ENCODE data around the gene BMPER. TPM values are rescaled to one million over a fixed set of nuclear protein-coding genes. Genes with fewer than 3 reads are reported as not detected.
A peak's percentile ranks its signal among the peaks of the same experiment; 100 is the strongest.

The BMPER gene
- 13.8 TPM for polyA plus RNA-seq (2013, experiment 1 of 2; ENCODE audit: insufficient read length)
- 13.5 TPM for polyA plus RNA-seq (2013, experiment 2 of 2; ENCODE audit: insufficient read length)

DNA sequence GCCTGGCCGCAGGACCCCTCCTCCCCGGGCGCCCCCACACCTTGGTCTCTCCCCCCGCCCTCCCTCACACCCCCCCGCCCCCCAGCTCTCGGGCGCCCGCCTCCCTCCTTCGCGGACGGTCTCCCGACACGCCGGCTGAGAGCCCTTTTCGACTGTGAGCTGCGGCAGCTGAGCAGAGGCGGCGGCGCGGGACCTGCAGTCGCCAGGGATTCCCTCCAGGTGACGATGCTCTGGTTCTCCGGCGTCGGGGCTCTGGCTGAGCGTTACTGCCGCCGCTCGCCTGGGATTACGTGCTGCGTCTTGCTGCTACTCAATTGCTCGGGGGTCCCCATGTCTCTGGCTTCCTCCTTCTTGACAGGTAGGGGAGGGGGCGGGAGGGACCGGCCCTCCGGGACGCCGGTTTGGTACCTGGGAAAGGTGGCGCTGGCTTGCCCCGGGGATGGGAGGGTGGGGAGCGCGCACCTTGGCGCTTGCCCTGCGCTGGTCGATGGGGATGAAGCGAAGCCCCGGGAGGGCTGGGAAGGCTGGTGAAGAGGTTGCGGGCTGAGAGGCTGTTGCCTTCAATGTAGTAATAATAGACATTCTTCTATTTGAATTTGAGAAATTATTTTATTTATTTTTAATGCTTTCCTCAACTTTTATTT lies at the start of gene BMPER:
TSS of gene BMPER (plus strand) at position 151 of the 644 bp plus-strand sequence. CDS start at position 226, 75 bp downstream.
- peak; percentile 48 for DNase-seq

DNA sequence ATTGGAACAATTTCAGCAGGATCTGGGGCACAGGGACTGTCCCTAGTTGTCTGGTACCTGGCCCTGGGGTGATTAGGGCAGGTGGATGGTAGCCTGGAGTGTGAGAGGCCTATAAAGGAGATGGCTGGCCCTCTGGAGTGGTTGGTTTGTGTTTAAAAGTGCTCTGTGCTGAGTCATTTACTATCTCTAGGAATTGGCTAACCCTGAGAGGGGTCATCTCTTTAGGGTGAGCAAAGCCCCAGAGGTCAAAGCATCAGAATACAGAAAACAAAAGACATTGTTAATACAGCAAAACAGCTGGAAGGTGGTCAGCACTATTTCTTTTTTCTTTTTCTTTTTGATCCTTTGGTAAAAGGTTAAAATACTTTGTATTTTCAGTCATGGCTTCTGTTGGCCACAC lies 43.4 kb upstream of the BMPER start:
- DNase-seq, result no peak

DNA sequence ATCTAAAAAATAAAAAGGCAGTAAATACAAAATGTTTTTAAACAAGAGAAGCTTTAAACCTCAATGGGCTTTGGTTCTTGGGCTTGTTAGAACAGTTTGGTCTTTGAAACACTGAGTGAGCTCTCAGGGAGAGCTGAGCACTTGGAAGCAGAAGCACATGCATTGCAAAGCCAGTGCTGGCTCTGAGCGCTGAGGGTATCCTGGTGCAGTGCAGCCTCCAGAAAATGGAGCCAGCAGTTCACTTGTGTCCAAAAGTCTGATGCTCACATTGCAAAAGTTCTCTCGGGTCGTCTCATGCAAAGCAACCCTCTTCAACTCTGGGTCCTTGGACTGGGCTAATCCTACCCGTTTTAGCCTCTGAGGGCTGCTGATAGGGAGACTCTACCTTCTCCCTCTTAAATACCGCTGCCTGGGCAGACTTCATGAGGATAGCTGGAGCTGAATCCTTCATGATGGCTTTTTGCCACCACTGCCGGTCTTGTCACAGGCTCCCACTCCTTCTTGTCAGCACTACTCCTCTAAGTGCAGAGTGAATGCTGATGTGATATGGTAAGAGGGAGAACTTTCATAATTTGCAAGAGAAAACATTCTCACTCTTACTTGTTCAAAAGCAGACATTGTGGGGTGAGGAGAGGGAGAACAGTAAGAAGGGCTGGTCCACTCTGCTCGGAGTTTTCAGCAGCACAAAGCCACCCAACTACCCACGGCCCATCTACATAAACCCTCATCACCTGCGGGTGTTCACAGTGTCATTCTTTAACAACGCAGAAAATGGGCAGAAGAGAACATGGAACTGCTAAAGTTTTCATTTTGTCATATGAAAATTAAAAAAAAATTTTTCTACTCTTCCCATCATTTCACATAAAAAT lies 42.2 kb upstream of the BMPER start:
- DNase-seq, result no peak

DNA sequence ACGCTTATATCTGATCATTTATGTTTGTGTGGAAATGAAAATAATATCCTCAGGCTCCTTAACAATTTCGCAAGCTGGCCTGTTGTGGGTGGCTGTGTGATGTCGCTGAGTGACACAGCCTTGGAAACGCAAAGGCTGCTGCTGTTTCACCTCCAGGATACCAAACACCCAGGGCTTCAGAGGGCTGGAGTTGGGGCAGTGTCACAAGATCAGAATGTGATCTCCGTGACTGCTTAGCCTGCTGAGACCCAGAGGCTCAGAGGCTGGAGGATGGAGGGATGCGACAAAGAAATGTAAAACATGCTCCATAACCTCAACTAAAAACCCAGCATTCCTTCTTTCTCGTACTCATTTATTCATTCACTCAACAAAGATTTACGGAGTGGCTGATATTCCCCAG lies 37.2 kb upstream of the BMPER start:
- peak; percentile 86 for DNase-seq

DNA sequence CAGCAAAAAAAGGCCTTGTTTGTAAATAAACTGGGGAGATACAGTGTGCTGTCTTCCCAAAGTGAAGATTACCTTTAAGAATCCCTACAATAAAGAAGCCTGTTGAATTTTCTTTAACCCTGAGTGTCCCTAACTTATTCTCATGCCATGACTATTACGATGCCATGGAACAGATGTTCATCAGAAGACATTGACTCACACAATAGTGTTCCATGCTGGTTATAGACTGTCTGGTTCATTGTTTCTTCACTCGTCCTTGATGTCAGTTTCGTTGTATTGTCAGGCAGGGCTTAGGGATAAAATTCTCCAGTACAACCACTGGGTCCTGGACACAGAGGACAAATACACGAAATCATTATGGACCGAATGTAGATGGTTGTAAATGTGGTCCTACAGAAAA lies 36.2 kb upstream of the BMPER start:
- DNase-seq, result no peak

DNA sequence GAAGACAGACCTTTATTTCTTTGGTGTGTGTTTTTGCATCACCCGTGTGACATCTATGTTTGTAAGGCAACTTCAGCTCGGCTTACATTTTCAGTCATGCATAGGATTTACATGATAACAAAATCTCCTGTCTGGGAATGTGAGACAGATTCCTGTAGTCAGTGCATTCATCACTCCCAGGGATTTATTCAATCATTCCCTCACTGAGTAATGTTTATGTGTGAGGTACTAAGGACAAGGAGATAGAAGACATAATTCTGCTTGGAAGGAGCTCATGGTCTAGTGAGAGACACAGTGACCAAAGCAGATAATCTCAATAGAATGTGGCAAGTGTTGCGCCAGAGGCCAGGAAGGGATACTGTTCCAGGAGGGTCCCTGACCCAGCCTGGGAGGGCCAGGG lies 35.2 kb upstream of the BMPER start:
- DNase-seq, result peak; percentile 76

DNA sequence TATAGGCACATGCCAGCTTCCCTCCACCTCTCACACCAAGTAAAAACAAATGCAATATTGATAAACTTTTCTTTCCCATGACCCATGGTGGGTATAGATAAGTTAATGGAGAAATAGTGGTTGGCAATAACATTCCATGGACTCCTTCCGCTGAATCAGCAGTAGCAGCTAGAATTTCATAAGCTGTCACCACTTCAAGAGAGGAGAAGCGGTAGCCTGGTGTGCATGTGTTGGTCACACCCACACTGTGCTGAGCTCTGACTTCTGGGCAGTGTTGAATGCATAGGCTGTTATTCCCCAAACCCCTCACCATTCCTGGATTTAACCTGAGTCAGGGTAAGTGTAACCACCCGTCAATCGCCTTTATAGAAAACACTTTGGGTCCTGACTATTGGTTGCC lies 32.5 kb upstream of the BMPER start:
- DNase-seq, result peak; percentile 72

DNA sequence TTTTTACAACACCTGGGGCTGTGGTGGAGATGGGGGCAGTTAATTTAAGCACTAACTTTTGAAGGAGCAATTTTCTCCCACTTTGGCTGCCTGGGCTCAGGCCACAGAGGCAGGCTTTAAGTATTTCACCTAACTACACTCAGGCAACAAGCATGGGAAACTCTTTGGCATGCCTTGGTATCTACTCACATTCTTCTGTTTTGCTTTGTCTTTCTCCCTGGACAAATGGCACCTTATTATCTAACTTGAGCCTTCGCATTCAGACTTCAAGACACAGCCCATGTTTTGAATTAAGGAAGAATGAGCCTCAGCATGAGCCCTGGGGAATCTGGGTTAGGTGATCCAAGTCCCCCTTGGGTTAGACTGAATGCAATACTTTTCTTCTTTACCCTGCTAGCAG lies 31.8 kb upstream of the BMPER start:
- peak; percentile 48 for DNase-seq

DNA sequence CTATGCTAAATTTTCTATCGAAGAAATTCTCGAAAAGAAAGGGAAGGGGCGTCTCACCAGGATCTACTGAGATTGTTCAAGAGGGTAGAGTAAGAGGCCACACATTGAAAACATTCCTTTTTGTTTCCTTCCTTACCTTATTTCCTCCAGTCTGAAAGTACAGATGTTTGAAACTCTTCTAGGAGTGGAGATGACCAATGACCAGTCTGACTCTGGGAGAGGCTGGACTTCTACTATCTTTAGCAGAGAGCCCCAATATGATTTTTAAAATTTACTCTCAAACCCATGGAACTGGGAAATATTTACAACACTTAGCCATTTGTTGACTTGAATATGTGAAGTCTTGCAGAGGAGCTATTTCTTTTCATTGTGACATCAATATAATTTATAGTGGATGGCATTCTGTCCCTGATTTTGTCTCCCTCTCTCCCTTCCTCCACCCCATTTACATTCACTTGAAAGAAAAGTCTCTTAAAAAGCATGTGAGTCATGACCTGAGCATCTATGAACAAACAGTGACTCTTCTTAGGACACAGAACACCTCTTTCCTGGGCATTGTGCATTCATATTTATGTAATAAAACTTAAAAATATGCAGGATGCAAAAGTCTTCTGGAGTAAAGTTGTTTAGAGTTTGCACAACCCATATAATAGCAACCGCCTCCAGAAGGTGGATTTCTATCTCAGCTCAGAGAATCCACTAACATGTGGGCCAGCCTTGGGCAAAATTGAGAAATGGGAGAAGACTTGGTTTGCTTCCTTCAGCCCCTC lies 31.2 kb upstream of the BMPER start:
- peak; percentile 88 for DNase-seq

DNA sequence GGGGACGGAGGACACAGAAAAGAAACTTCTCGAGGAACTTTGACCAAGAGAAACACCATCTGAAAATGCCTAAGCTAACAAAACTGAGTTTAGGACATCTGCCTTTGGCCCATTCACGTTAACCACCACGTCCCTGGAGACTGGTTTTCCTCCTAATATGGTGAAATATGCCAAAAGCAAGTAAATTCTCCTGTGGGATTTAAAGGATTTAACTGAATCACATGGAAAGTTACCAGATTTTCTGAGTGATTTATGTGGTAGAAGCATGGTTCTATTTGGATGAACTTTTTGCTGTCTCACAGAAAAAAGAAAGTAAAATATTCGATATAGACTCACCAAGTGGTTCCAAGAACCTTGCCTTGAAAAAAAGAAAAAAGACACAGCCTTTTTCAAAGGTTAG lies 30.4 kb upstream of the BMPER start:
- DNase-seq, result peak; percentile 99

DNA sequence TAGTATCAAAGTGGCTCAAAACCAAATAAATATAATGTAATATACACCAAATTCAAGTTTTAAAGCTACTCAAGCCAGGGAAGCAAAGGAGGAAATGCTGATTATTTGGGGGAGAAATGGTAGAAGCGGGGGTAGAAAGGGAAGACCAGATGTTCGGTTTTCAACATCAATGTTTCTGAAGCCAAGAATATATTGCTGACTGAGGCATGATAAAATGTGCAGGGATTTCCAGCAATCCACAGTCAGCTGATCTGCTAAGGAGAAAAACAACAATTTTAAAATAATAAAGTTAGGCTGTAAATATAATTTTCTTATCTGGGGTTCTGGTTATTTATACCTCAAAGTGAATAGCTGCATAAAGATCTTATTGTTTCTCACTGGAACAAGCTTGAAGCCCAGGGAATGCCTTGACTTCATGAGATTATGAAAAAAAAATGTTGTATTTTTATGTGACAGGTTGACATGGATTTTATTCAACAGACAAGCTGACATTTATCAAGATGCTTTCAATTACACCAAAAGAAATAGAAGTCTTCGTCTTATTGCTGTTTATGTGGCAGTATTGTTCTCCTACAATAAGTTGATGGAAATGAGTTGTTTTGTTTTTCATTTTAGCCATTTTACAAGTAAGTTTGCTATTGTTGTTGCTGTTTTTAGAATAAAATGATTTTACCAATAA lies 28.6 kb upstream of the BMPER start:
- DNase-seq, result peak; percentile 44

DNA sequence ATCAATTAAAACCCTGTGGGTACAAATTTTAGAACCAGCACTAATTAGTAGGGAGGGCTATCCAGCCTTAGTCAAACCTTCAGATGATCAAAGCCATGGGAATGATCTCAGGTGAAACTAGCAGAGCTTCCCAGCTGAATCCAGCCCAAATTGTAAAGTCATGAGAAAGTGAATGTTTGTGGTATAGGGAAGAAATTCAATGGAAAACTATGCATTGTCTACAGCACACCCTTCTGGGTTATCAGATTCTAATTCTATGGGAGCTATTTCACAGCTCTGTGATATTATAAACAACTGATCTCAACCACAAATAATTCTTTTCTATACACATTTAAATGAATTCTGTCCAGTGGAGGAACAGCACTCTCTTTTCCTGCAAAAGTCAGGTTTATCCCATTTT lies 24.6 kb upstream of the BMPER start:
- peak; percentile 85 for DNase-seq

DNA sequence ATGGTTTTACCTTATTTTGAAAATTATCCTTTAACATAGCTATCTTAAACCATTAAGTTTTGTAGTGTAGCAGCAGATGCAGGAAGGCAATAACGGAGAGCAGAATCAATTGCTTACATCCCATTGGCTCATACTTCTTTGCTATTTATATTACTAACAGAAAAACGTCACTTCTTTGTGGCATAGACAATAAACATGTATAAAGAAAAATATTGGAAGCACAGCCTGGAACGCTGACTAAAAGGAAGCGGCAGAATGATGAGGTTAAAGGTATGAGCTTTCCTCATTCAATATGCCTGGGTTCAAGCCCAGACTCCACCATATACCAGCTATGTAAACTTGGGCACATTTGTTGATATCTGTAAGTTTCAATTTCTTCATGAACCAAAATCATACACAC lies 24.0 kb upstream of the BMPER start:
- DNase-seq, result no peak

DNA sequence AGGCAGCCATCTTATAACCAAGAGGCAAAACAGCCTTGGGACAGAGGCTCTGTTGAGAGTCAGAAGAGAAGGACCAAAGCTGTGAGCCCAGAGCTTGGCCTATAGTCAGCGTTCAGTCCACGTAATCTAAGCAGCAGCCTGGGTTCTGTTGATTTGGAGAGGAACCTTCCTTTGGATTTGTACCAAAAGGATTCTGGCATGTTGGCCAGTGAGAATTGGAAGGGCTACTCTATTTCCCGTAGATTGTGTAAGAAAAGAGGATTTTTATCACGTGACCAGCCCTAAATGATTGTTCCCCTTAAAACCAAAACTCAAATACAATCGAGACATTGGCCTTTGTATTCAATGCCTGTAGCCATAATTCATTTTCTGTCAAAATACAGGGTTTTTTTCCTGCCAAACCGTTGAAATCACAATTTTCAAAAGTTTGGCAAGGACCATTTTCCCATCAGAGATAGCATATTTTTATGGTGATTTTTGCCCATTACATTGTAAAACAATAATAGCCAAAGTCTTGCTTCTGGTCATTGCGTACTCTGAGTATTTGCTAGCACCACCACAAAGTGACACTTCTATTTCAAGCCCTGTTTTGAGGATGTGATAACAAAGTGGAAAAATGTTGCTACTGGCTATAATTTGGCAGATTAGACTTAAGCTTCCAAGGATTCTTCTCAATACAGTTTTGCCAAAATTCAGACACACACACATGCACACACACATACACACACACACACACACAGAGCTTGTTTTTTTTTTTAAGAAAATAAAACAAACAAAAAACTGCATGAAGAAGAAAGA lies 23.1 kb upstream of the BMPER start:
- no peak for DNase-seq

DNA sequence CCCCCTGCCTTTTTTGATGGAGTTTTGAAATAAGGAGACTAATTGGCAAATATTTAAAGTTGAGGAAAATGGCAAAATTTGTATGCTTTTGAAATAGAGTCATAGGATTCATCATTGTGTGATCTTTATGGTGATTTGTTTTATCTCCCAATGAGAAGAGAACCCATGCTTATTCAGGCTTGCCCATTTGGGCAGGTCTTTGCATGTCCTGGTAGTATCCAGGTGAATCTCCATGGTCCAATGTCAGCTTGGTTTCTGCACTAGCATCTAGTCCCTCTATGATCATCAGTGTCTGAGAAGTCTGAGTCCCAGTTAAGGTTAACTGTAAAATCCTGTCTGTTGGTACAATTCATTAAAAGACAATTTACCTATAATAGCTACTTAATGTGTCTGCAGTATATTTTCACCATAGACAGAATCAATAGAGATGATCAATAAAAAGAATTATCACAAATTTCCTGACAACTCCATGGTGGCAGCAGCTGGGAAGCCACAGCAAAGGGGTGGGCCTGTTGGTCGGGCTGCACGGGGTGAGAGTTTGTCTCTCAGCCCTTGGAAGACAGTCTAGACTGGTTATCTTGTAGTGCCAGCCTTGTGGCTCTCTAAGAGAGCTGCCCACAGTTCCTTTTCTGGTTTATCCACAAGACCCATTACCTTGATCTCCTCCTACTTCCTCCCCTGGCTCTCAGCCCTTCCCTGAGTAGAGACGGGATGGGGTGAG lies 22.2 kb upstream of the BMPER start:
- DNase-seq, result no peak

DNA sequence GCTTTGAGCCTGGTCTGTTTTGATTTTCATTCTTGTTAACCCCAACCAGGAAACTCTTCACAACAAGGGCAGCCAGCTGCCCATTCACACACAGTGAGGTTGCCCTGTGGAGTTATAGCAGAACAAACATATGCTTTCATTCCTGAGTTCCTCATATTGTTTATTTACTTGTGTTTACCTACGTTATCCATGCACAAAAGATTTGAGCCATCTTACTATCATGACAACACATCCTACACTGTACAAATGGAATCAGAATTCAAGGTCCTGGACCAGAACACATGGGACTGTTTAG lies 21.7 kb upstream of the BMPER start:
- no peak for DNase-seq

DNA sequence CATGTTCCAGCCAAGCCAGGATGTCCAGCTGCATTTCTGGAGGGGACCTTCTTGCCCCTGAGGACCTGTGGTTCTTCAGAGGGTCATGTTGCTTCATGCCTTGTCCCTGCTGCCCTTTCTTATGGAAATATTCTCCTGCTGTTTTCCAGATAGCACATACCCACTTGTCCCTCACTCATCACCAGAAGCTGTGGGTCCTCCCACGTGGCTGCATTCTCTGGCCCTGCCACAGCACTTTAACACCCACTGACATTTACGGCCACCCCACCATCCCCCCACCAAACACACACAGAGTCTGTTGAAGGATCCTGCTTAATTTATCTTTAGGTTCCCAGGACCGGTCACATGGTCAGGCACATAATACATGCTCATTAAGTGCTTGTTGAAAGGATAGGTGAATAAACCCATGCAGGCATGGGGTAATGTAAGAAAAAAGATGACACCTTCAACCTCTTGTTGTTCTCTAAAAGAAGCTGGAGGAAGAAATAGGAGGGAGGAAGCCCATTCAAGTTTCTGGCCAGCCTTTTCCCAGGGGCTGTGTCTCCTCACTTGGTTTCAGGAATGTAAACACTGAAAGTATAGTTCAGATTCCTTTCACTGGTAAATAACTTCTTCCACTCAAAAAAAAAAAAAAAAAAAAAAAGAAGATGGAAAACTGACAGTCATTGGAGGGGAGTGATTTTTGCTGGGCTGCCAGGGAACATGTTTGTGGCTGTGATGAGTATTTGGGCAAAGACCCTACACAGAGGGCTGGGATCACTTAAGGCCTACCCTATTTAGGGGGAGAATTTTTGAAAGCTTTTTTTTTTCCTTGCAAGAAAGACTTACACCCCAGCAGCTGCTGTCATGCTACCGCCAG lies 19.8 kb upstream of the BMPER start:
- DNase-seq, result peak; percentile 62

DNA sequence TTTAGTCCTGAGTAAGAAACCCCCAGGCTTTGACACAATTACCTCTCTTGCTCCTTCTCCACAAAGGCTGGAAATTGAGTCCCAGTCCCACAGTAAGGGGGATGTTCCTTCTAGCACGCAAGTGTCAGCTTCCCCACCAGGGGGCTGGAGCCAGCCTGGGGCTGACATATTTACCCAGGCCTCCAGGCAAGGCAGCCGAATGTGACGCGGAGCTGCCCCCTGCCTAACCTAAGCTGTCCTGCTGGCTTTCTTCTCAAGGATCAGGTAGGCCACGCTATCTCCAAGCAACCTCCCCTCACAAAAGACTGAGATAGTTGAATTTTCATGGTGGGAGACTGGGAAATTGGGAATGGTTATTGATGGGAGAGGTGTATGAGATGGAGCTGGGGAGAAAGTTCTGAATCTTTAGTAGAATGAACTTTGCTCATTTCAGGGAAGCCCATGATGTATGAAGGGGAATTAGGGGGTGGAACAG lies 19.2 kb upstream of the BMPER start:
- DNase-seq, result peak; percentile 53

DNA sequence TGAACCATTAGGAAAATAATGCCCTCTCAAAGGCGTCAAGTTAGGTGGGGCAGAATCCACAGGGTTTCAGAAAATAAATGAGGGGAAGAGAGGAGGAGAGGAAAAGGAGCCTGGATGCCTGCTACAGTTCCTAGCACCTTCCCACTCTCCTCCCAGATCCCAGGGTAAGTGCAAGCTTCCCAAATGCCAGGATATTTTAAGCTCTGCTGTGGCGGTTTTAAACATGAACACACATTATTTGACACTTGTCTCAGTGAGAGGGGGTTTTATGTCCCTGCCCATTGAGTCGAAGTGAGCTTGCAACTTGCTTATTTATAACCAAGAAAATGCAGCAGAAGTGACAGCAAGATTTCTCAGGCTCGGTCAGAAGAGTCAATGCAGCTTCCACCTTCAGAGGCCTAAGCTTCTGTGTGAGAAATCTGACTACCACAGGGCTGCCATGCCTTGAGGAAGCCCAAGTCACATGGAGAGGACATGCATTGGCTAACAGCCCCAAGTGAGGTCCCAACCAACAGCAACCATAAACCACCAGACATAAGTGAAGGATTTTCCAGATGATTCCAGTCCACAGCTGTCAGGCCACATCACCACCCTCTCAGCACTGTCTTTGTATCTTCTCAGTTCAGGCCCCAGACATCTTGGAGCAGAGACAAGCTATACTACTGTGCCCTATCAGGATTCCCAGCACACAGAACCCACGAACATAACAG lies 17.9 kb upstream of the BMPER start:
- DNase-seq, result no peak

Data from fibroblast of skin of abdomen (primary cell).